Activated gamma-delta T cell (primary cell): ENCODE measurements around the gene SEBOX.

Experiments
- DNase-seq: peaks from one replicate; lab custom pipeline; 2025; lab: John Stamatoyannopoulos, UW

Gene SEBOX

GRCh38 chr17:28394337-28395116, 29.5 kb upstream of the SEBOX start:
- DNase-seq, result no peak

GRCh38 chr17:28392491-28392890, 27.5 kb upstream of the SEBOX start:
- DNase-seq, result no peak

- no peak for DNase-seq
Measured at GRCh38 chr17:28391401-28391800, 26.4 kb upstream of the SEBOX start.

GRCh38 chr17:28390984-28391383, 26.0 kb upstream of the SEBOX start:
- no peak for DNase-seq

- no peak for DNase-seq
Measured at GRCh38 chr17:28390563-28390962, 25.6 kb upstream of the SEBOX start.

- no peak for DNase-seq
Measured at GRCh38 chr17:28390141-28390540, 25.1 kb upstream of the SEBOX start.

GRCh38 chr17:28388106-28388505, 23.1 kb upstream of the SEBOX start:
- no peak for DNase-seq

GRCh38 chr17:28386391-28386790, 21.4 kb upstream of the SEBOX start:
- DNase-seq, result no peak

GRCh38 chr17:28385406-28385805, 20.4 kb upstream of the SEBOX start:
- no peak for DNase-seq

GRCh38 chr17:28385037-28385400, 20.0 kb upstream of the SEBOX start:
- DNase-seq, result no peak

- peak; percentile 35 for DNase-seq
Measured at GRCh38 chr17:28384281-28385036, 19.5 kb upstream of the SEBOX start.

- DNase-seq, result no peak
Measured at GRCh38 chr17:28381141-28381825, 16.3 kb upstream of the SEBOX start.

GRCh38 chr17:28379814-28380801, 15.1 kb upstream of the SEBOX start:
- DNase-seq, result no peak

GRCh38 chr17:28372945-28373274, 7.9 kb upstream of the SEBOX start:
- no peak for DNase-seq

GRCh38 chr17:28372203-28372944, 7.4 kb upstream of the SEBOX start:
- DNase-seq, result peak; percentile 18

GRCh38 chr17:28371245-28372202, 6.5 kb upstream of the SEBOX start, which contains the start of gene SARM1:
TSS of gene SARM1 (plus strand) at chr17:28371694. CDS start at chr17:28372033, 339 bp downstream.
- DNase-seq, result peak; percentile 69

- DNase-seq, result no peak
Measured at GRCh38 chr17:28370744-28371103, 5.7 kb upstream of the SEBOX start.

- DNase-seq, result no peak
Measured at GRCh38 chr17:28370035-28370743, 5.2 kb upstream of the SEBOX start, which contains the start of gene VTN. TSS of gene VTN (minus strand) at chr17:28370307. CDS start at chr17:28370203, 104 bp downstream.

GRCh38 chr17:28369684-28370034, 4.7 kb upstream of the SEBOX start:
- no peak for DNase-seq
